Loucy (cell line): Measurements from ENCODE around the gene KLHL12.

ENCODE experiments used
- H2AFZ ChIP-seq: fragments of 200-600 bp; sonication (generic); 2 replicates; pipeline ENCODE4 v1.6.0; 2016; ENCODE audit warnings: antibody characterized with exemption, mild to moderate bottlenecking, low read length, moderate library complexity
- H3F3A ChIP-seq: fragments of 200-600 bp; 2 replicates; pipeline ENCODE4 v1.6.0; 2016; ENCODE audit warnings: antibody characterized with exemption, low read depth, mild to moderate bottlenecking
- H3K27me3 ChIP-seq: fragments of 200-600 bp; sonication (generic); 2 replicates; pipeline ENCODE4 v1.6.1; 2014; ENCODE audit warnings: low read length, mild to moderate bottlenecking; ENCODE audit not compliant: insufficient read depth, poor library complexity, severe bottlenecking
- H3K36me3 ChIP-seq: fragments of 200-600 bp; sonication (generic); 2 replicates; pipeline ENCODE4 v1.6.1; 2016; ENCODE audit warnings: low read length; ENCODE audit not compliant: insufficient read depth
- H3K4me1 ChIP-seq: fragments of 200-600 bp; sonication (generic); 2 replicates; pipeline ENCODE4 v1.5.1; 2014; ENCODE audit warnings: low read length, mild to moderate bottlenecking; ENCODE audit not compliant: insufficient read depth, poor library complexity, severe bottlenecking
- H3K4me2 ChIP-seq: fragments of 200-600 bp; sonication (generic); 2 replicates; pipeline ENCODE4 v1.6.0; 2014; ENCODE audit warnings: antibody characterized with exemption, low read length, low read depth, mild to moderate bottlenecking; ENCODE audit not compliant: poor library complexity, severe bottlenecking
- H3K4me3 ChIP-seq: fragments of 200-600 bp; sonication (generic); 2 replicates; pipeline ENCODE4 v1.5.1; 2014; ENCODE audit warnings: low read length, mild to moderate bottlenecking, mixed read lengths; ENCODE audit not compliant: poor library complexity, severe bottlenecking
- H3K79me2 ChIP-seq: fragments of 200-600 bp; sonication (generic); 2 replicates; pipeline ENCODE4 v1.6.1; 2014; ENCODE audit warnings: low read length; ENCODE audit not compliant: insufficient read depth
- H3K9ac ChIP-seq: fragments of 200-600 bp; sonication (generic); 2 replicates; pipeline ENCODE4 v1.6.0; 2014; ENCODE audit warnings: mild to moderate bottlenecking, low read depth, low read length, moderate library complexity; ENCODE audit not compliant: poor library complexity, severe bottlenecking
- H3K9me2 ChIP-seq: fragments of 200-600 bp; sonication (generic); replicated peaks from 2 replicates; pipeline ENCODE4 v1.6.1; 2016; ENCODE audit warnings: low read depth, low read length, mixed read lengths
- H3K9me3 ChIP-seq: fragments of 200-600 bp; sonication (generic); 2 replicates; pipeline ENCODE4 v1.6.1; 2014; ENCODE audit warnings: mild to moderate bottlenecking, antibody characterized with exemption, low read length, low read depth; ENCODE audit not compliant: insufficient read depth
- H4K20me1 ChIP-seq: fragments of 200-600 bp; sonication (generic); 2 replicates; pipeline ENCODE4 v1.6.0; 2014; ENCODE audit warnings: antibody characterized with exemption, low read length, mild to moderate bottlenecking; ENCODE audit not compliant: insufficient read depth, poor library complexity, severe bottlenecking
- EZH2phosphoT487 ChIP-seq: fragments of 200-600 bp; IDR thresholded peaks from 2 replicates; pipeline ENCODE4 v1.6.1; 2018; ENCODE audit warnings: antibody characterized with exemption, mild to moderate bottlenecking, moderate library complexity, borderline replicate concordance
- TF ChIP-seq, protein P1 (sequence below): fragments of 200-600 bp; sonication (generic); conservative IDR thresholded peaks from 2 replicates; pipeline ENCODE4 v1.5.1; 2014; ENCODE audit warnings: mild to moderate bottlenecking, antibody characterized with exemption, low read length

KLHL12 gene

DNA sequence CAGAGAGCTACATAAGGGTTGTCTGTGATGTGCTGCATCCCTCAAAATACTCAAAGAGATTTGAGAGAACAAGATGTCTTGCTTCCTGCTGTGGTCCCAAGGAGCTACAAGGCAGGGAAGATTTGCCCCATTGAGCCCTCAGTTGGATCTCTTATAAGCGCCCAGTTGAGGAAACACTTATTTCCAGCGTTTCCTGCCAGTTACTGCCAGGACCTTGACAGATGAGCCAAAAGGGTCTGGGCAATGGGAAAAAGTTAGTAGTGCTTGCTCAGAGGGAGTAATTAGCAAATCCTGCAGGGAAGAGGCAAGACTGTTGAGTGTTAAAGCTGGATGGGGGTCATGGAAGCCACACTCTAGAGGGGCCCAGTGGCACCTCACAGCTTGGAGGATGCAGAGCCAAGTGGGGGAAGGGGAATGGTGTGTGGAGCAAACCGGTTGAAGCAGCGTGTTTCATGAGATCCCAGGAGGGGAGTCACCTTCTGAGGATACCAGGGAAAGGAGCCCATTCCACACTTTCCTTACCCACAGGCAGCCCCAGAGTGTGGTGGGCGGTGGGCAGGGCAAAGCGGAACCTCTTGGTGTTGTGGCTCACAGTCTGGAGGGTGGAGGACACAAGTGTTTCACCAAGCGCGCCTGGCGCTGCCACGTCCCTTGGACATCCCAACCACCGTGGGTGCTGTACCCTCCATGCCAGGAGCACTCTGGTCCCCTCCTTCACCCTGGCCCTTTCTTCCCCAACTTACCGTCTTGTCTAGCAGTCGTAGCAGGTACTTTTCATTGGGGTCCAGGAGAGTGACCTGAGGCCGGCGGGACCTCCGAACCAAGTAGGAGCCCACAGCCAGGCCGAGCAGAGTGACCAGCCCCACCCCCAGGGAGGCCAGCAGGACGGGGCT is 39.2 kb upstream of the KLHL12 start:
- peak overlapping the region; percentile 94 for H3K4me3 ChIP-seq
- TF ChIP-seq, protein P1, sequence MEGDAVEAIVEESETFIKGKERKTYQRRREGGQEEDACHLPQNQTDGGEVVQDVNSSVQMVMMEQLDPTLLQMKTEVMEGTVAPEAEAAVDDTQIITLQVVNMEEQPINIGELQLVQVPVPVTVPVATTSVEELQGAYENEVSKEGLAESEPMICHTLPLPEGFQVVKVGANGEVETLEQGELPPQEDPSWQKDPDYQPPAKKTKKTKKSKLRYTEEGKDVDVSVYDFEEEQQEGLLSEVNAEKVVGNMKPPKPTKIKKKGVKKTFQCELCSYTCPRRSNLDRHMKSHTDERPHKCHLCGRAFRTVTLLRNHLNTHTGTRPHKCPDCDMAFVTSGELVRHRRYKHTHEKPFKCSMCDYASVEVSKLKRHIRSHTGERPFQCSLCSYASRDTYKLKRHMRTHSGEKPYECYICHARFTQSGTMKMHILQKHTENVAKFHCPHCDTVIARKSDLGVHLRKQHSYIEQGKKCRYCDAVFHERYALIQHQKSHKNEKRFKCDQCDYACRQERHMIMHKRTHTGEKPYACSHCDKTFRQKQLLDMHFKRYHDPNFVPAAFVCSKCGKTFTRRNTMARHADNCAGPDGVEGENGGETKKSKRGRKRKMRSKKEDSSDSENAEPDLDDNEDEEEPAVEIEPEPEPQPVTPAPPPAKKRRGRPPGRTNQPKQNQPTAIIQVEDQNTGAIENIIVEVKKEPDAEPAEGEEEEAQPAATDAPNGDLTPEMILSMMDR: no peak
- TF ChIP-seq EZH2phosphoT487: no peak
- peaks cover 22% of the 10 kb centered on the region for H3K4me1 ChIP-seq
- H3K9me2 ChIP-seq: no peaks in the 10 kb centered on the region
- H3K4me2 ChIP-seq: peak overlapping the region; percentile 93
- no peaks in the 10 kb centered on the region for H3F3A ChIP-seq
- no peaks in the 10 kb centered on the region for H3K27me3 ChIP-seq
- H4K20me1 ChIP-seq: no peaks in the 10 kb centered on the region
- no peaks in the 10 kb centered on the region for H3K36me3 ChIP-seq
- H2AFZ ChIP-seq: peak overlapping the region; percentile 97
- H3K9me3 ChIP-seq: no peaks in the 10 kb centered on the region
- H3K9ac ChIP-seq: peak overlapping the region; percentile 78
- H3K79me2 ChIP-seq: no peaks in the 10 kb centered on the region

DNA sequence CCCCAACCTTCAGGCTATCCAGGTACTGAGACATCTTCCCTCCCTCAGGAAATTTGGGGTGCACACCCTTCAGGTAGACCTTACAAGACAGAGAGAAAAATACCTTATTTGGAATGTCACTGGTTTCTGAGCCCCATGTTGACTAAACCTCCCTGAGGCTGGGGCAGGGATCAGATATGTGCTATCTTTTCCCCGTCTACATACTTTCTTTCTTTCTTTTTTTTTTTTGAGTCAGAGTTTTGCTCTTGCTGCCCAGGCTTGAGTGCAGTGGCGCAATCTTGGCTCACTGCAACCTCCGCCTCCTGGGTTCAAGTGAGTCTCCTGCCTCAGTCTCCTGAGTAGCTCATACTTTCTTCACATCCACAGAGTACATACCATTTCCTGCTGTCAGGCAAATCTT is 38.4 kb upstream of the KLHL12 start:
- no peaks in the 10 kb centered on the region for H3K79me2 ChIP-seq
- no peaks in the 10 kb centered on the region for H3K36me3 ChIP-seq
- no peaks in the 10 kb centered on the region for H3F3A ChIP-seq
- no peaks in the 10 kb centered on the region for H3K9me3 ChIP-seq
- no peaks in the 10 kb centered on the region for H3K27me3 ChIP-seq
- H3K9ac ChIP-seq: no peak overlapping the region
- H4K20me1 ChIP-seq: no peaks in the 10 kb centered on the region
- no peak overlapping the region for H3K4me2 ChIP-seq
- no peak overlapping the region for H3K4me3 ChIP-seq
- TF ChIP-seq EZH2phosphoT487: no peak
- TF ChIP-seq, protein P1: no peak
- no peaks in the 10 kb centered on the region for H3K9me2 ChIP-seq
- no peak overlapping the region for H2AFZ ChIP-seq
- H3K4me1 ChIP-seq: peaks cover 22% of the 10 kb centered on the region

DNA sequence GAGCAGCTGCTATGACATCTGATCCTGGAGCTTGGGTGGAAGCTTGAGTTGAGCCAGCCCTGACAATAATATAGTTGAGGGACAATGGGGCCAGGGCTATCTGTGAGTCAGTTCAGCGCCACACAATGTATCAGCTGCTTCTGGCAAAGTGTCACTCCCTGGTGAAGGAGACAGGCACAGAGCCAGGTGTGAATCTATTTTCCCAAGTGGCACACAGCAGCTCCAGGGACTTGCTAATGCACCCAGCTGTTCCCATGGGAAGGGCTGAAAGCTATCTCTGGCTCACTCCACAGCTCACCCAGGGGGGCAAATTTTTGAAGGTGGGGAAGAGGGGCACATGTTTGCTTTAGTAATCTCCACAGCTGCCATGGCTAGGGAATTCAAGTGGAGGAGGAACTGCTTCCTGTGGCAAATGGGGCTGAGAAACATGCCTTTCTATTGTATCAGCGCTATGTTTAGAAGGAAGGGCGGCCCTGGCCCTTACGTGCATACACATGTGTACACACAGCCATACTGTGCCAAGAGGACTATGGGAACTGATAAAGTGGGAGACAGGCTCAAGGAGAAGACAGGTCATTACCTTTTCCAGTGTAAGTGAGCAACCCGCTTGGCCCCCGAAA is 37.9 kb upstream of the KLHL12 start:
- no peak overlapping the region for H3K9ac ChIP-seq
- TF ChIP-seq EZH2phosphoT487: no peak
- TF ChIP-seq, protein P1: no peak
- no peak overlapping the region for H2AFZ ChIP-seq
- no peaks in the 10 kb centered on the region for H3F3A ChIP-seq
- no peaks in the 10 kb centered on the region for H3K27me3 ChIP-seq
- no peak overlapping the region for H3K4me3 ChIP-seq
- no peaks in the 10 kb centered on the region for H3K36me3 ChIP-seq
- peaks cover 22% of the 10 kb centered on the region for H3K4me1 ChIP-seq
- no peak overlapping the region for H3K4me2 ChIP-seq
- no peaks in the 10 kb centered on the region for H4K20me1 ChIP-seq
- H3K79me2 ChIP-seq: no peaks in the 10 kb centered on the region
- no peaks in the 10 kb centered on the region for H3K9me3 ChIP-seq
- H3K9me2 ChIP-seq: no peaks in the 10 kb centered on the region
